ENCODE results near the gene UBE4B. TPM values are rescaled to one million over a fixed set of nuclear protein-coding genes. Genes with fewer than 3 reads are reported as not detected.

The UBE4B gene
- polyA plus RNA-seq, 2 of the 4 experiments (the other 2 are of a cell fraction), result 13.5 to 15.1 TPM

DNA sequence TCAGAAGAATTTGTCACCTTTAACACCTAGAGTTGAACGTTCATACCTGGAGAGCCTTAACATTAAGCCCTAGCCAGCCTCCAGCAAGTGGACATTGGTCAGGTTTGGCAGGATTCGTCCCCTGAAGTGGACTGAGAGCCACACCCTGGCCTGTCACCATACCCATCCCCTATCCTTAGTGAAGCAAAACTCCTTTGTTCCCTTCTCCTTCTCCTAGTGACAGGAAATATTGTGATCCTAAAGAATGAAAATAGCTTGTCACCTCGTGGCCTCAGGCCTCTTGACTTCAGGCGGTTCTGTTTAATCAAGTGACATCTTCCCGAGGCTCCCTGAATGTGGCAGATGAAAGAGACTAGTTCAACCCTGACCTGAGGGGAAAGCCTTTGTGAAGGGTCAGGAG lies 52.3 kb downstream of the UBE4B start:
- TF ChIP-seq FOSB (CRISPR knock-in tag; IDR thresholded peaks at IDR 0.05) (no peak), TP53 (CRISPR knock-in tag; IDR thresholded peaks at IDR 0.05) (no peak), RNF2 (IDR thresholded peaks at IDR 0.05; ENCODE audit: borderline replicate concordance, low read depth) (no peak)
- TF ChIP-seq, protein P1, sequence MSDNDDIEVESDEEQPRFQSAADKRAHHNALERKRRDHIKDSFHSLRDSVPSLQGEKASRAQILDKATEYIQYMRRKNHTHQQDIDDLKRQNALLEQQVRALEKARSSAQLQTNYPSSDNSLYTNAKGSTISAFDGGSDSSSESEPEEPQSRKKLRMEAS (IDR thresholded peaks at IDR 0.05), result no peak
- no peak for FAIRE-seq
- Histone ChIP-seq H3K4me1 (0 out of 3 replicates have a peak, but pooled peaks cover 3% of the 10 kb centered on the region), H3K4me2 (no peak overlapping the region), H3K4me3 (no peak overlapping the region), H3K27ac (no peak overlapping the region), H3K9me3 (no peaks in the 10 kb centered on the region)
- ATAC-seq, result no peak
- no peak for DNase-seq (ENCODE audit: low read depth in 1 of 2, low spot score in 1 of 2)
- ChIA-PET CTCF (no interaction called here), POLR2A (no interaction called here)
- WGBS (ENCODE audit: missing lambda C conversion rate), result 73% methylated on average over 4 of the region's 5 CpGs

DNA sequence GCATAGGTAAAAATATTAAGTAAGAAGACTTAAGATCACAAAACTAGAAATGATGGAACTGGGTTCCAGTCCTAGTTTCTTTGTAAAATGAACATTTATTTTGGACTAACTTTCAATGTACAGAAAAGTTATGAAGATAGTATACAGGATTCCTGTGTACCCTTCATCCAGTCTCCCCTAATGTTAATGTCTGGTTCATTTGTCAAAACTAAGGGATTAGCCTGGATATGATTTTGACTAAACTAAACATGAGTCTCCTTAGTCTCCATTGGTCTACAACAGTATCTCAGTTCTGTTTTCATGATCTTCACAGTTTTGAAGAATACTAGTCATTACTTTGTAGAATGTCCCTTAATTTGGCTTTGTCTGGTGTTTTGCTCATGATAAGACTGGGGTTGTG lies 54.5 kb downstream of the UBE4B start:
- H3K9me3 ChIP-seq, result no peaks in the 10 kb centered on the region
- no peak overlapping the region for H3K27ac ChIP-seq
- no peak overlapping the region for H3K4me3 ChIP-seq
- 0 out of 3 replicates have a peak, but pooled peaks cover 3% of the 10 kb centered on the region for H3K4me1 ChIP-seq
- FAIRE-seq, result no peak
- ChIA-PET POLR2A (no interaction called here), CTCF (no interaction called here)
- no peak for TF ChIP-seq TFCP2L1 (CRISPR knock-in tag; IDR thresholded peaks at IDR 0.05)
- TF ChIP-seq MAZ (IDR thresholded peaks at IDR 0.05; ENCODE audit: borderline replicate concordance, low read depth, low read length), result no peak
- no peak for TF ChIP-seq NPAS2 (CRISPR knock-in tag; IDR thresholded peaks at IDR 0.05; ENCODE audit: borderline replicate concordance)
- TF ChIP-seq, protein P2, sequence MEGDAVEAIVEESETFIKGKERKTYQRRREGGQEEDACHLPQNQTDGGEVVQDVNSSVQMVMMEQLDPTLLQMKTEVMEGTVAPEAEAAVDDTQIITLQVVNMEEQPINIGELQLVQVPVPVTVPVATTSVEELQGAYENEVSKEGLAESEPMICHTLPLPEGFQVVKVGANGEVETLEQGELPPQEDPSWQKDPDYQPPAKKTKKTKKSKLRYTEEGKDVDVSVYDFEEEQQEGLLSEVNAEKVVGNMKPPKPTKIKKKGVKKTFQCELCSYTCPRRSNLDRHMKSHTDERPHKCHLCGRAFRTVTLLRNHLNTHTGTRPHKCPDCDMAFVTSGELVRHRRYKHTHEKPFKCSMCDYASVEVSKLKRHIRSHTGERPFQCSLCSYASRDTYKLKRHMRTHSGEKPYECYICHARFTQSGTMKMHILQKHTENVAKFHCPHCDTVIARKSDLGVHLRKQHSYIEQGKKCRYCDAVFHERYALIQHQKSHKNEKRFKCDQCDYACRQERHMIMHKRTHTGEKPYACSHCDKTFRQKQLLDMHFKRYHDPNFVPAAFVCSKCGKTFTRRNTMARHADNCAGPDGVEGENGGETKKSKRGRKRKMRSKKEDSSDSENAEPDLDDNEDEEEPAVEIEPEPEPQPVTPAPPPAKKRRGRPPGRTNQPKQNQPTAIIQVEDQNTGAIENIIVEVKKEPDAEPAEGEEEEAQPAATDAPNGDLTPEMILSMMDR (IDR thresholded peaks at IDR 0.05), result no peak
- no peak for TF ChIP-seq RCOR1 (IDR thresholded peaks at IDR 0.05; ENCODE audit: low read depth, low read length)
- TF ChIP-seq HDAC2 (IDR thresholded peaks at IDR 0.05), result no peak
- TF ChIP-seq PHF8 (IDR thresholded peaks at IDR 0.05; ENCODE audit: borderline replicate concordance, low read depth), result no peak
- TF ChIP-seq HOXA7 (CRISPR knock-in tag; IDR thresholded peaks at IDR 0.05), result no peak
- no peak for TF ChIP-seq FOSL2 (IDR thresholded peaks at IDR 0.05)
- no peak for TF ChIP-seq FOSL2 (CRISPR knock-in tag; IDR thresholded peaks at IDR 0.05)
- no peak overlapping the region for H3K4me2 ChIP-seq
- no peak for ATAC-seq
- DNase-seq (ENCODE audit: low read depth in 1 of 2, low spot score in 1 of 2), result no peak

DNA sequence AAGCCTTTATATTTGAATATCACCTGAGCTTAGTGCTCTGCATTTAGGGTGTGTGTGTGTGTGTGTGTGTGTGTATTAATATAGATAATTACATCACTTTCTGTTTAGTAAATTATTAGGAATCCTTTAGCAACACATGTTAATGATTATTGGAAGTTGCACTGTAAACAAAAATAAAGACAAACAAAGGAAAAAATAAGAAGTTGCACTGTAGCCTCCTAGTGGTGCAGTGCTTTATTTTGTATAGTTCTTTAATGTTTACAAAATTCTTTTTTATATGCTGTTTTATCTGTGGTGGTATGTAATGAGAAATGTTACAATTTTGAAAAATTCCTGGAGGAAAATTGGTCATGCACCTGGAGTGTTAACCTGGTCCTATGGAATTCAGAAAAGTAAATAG lies 69.2 kb downstream of the UBE4B start:
- Histone ChIP-seq H3K4me3 (no peak overlapping the region), H3K4me2 (no peak overlapping the region), H3K27ac (no peak overlapping the region), H3K4me1 (peaks cover 5% of the 10 kb centered on the region; the same call in 1 of the 3 replicates), H3K9me3 (no peaks in the 10 kb centered on the region)
- DNase-seq (ENCODE audit: low read depth in 1 of 2, low spot score in 1 of 2) (no peak), ATAC-seq (no peak), FAIRE-seq (no peak)
- ChIA-PET CTCF (interaction anchor here (0.8 kb wide), 1 partner anchor 31 kb away, joined by 4 read pairs; no protein-coding TSS in a partner anchor), POLR2A (no interaction called here)
- TF ChIP-seq, protein P2 (IDR thresholded peaks at IDR 0.05), result no peak
- TF ChIP-seq HOXB13 (CRISPR knock-in tag; IDR thresholded peaks at IDR 0.05; ENCODE audit: low read depth) (no peak), FOSL2 (IDR thresholded peaks at IDR 0.05) (no peak), FOSL2 (CRISPR knock-in tag; IDR thresholded peaks at IDR 0.05) (no peak), SMC3 (IDR thresholded peaks at IDR 0.05) (no peak), JUNB (IDR thresholded peaks at IDR 0.05) (no peak), RARB (CRISPR knock-in tag; IDR thresholded peaks at IDR 0.05) (no peak), HDAC2 (IDR thresholded peaks at IDR 0.05) (no peak), NFE2L2 (conservative IDR thresholded peaks at IDR 0.05; ENCODE audit: low read length) (no peak), EHF (CRISPR knock-in tag; IDR thresholded peaks at IDR 0.05) (no peak), FOXS1 (CRISPR knock-in tag; IDR thresholded peaks at IDR 0.05) (no peak), ZFP36 (IDR thresholded peaks at IDR 0.05; ENCODE audit: borderline replicate concordance, partially characterized antibody) (no peak), MAFK (IDR thresholded peaks at IDR 0.05; ENCODE audit: partially characterized antibody) (no peak), ZNF302 (CRISPR knock-in tag; IDR thresholded peaks at IDR 0.05) (no peak), EP300 (IDR thresholded peaks at IDR 0.05) (no peak), TFCP2L1 (CRISPR knock-in tag; IDR thresholded peaks at IDR 0.05) (no peak), MYC (IDR thresholded peaks at IDR 0.05; ENCODE audit: borderline replicate concordance, low read length) (no peak)
- TF ChIP-seq, protein P3, sequence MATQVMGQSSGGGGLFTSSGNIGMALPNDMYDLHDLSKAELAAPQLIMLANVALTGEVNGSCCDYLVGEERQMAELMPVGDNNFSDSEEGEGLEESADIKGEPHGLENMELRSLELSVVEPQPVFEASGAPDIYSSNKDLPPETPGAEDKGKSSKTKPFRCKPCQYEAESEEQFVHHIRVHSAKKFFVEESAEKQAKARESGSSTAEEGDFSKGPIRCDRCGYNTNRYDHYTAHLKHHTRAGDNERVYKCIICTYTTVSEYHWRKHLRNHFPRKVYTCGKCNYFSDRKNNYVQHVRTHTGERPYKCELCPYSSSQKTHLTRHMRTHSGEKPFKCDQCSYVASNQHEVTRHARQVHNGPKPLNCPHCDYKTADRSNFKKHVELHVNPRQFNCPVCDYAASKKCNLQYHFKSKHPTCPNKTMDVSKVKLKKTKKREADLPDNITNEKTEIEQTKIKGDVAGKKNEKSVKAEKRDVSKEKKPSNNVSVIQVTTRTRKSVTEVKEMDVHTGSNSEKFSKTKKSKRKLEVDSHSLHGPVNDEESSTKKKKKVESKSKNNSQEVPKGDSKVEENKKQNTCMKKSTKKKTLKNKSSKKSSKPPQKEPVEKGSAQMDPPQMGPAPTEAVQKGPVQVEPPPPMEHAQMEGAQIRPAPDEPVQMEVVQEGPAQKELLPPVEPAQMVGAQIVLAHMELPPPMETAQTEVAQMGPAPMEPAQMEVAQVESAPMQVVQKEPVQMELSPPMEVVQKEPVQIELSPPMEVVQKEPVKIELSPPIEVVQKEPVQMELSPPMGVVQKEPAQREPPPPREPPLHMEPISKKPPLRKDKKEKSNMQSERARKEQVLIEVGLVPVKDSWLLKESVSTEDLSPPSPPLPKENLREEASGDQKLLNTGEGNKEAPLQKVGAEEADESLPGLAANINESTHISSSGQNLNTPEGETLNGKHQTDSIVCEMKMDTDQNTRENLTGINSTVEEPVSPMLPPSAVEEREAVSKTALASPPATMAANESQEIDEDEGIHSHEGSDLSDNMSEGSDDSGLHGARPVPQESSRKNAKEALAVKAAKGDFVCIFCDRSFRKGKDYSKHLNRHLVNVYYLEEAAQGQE (IDR thresholded peaks at IDR 0.05), result no peak
- TF ChIP-seq, protein P4, sequence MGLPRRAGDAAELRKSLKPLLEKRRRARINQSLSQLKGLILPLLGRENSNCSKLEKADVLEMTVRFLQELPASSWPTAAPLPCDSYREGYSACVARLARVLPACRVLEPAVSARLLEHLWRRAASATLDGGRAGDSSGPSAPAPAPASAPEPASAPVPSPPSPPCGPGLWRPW (IDR thresholded peaks at IDR 0.05), result no peak
